ENCODE results near the gene LDB1.

Gene LDB1

GRCh38 chr10:102112210-102112817 is 7.9 kb downstream of the LDB1 start:
- no peak for DNase-seq

- DNase-seq = no peak
Observed at GRCh38 chr10:102111276-102111675, 8.9 kb downstream of the LDB1 start.

- no peak for DNase-seq
Observed at GRCh38 chr10:102109166-102110116, 10.7 kb downstream of the LDB1 start.

GRCh38 chr10:102106998-102107397 is 13.2 kb downstream of the LDB1 start:
- no peak for DNase-seq

GRCh38 chr10:102102421-102102820 is 17.7 kb downstream of the LDB1 start:
- DNase-seq = no peak

GRCh38 chr10:102101152-102101551 is 19.0 kb downstream of the LDB1 start:
- DNase-seq = no peak

GRCh38 chr10:102096449-102096848 is 23.7 kb downstream of the LDB1 start:
- no peak for DNase-seq

- no peak for DNase-seq
Observed at GRCh38 chr10:102090772-102091171, 29.4 kb downstream of the LDB1 start.

- DNase-seq = no peak
Observed at GRCh38 chr10:102086196-102086595, 34.0 kb downstream of the LDB1 start.

GRCh38 chr10:102085336-102085735 is 34.8 kb downstream of the LDB1 start:
- DNase-seq = no peak

GRCh38 chr10:102083541-102083940 is 36.6 kb downstream of the LDB1 start:
- DNase-seq = no peak

GRCh38 chr10:102072673-102073527 is 47.3 kb downstream of the LDB1 start:
- peak; percentile 86 for DNase-seq

- no peak for DNase-seq
Observed at GRCh38 chr10:102069071-102069470, 51.1 kb downstream of the LDB1 start.

GRCh38 chr10:102068216-102068615 is 52.0 kb downstream of the LDB1 start:
- no peak for DNase-seq

- DNase-seq = no peak
Observed at GRCh38 chr10:102067091-102067916, 52.9 kb downstream of the LDB1 start.

GRCh38 chr10:102066399-102067088 is 53.6 kb downstream of the LDB1 start:
- DNase-seq = no peak

- DNase-seq = peak; percentile 69
Observed at GRCh38 chr10:102065561-102066398, 54.4 kb downstream of the LDB1 start.

- DNase-seq = peak; percentile 93
Observed at GRCh38 chr10:102064868-102065560, 55.2 kb downstream of the LDB1 start, which contains the start of gene HPS6. Gene HPS6, plus strand, starts transcription at chr10:102065349. Its CDS starts 126 bp downstream, at chr10:102065475.

- no peak for DNase-seq
Observed at GRCh38 chr10:102064503-102064867, 55.7 kb downstream of the LDB1 start.

- no peak for DNase-seq
Observed at GRCh38 chr10:102059987-102060386, 60.2 kb downstream of the LDB1 start.
